ENCODE measurements around the gene PKNOX1. TPM values are rescaled to one million over a fixed set of nuclear protein-coding genes. Genes with fewer than 3 reads are reported as not detected.
"Not testable (repeated sequence)": the region's sequence is repeated elsewhere in the genome, so short reads cannot be mapped to it uniquely, and the experiment has no call there.

Gene PKNOX1
- total RNA-seq = 10 to 100 TPM in 1 of 2 donors, 1 to 10 TPM in 1; 6.5 to 27.7 TPM

GRCh38 chr21:42973991-42974831 lies at the start of gene PKNOX1:
TSS of gene PKNOX1 (plus strand) at chr21:42974562. CDS start at chr21:43004382, 29,820 bp downstream.
- no peaks in the 10 kb centered on the region for H3K27me3 ChIP-seq (replicated peaks; ENCODE audit: insufficient read depth)
- H3K36me3 ChIP-seq = no peaks in the 10 kb centered on the region
- peaks cover 7 to 19% of the 10 kb centered on the region in 2 donors for H3K4me1 ChIP-seq (ENCODE audit: control insufficient read depth in 1 of 2, low read depth in 2 of 2)
- H3K27ac ChIP-seq = peak within 1 kb of the TSS; percentile 97 to 99
- no peaks in the 10 kb centered on the region for H3K9me3 ChIP-seq
- peak; percentile 97 for DNase-seq (ENCODE audit: low spot score)
- no peak for TF ChIP-seq CTCF (IDR thresholded peaks at IDR 0.05)
- ATAC-seq (ENCODE audit: insufficient number of reproducible peaks, low FRiP score, low read depth) = peak; percentile 95
- H3K4me3 ChIP-seq = peak within 1 kb of the TSS; percentile 95

- no peak for TF ChIP-seq CTCF (IDR thresholded peaks at IDR 0.05)
- Histone ChIP-seq H3K27ac (no peak within 1 kb of the TSS), H3K4me3 (no peak within 1 kb of the TSS), H3K9me3 (no peaks in the 10 kb centered on the region), H3K36me3 (no peaks in the 10 kb centered on the region), H3K27me3 (replicated peaks; ENCODE audit: insufficient read depth) (no peaks in the 10 kb centered on the region), H3K4me1 (ENCODE audit: control insufficient read depth in 1 of 2, low read depth in 2 of 2) (peaks cover 0 to 4% of the 10 kb centered on the region in 2 donors)
- ATAC-seq (ENCODE audit: insufficient number of reproducible peaks, low FRiP score, low read depth) (no peak), DNase-seq (ENCODE audit: low spot score) (no peak)
These were observed 49.0 kb upstream of the PKNOX1 start, which contains the start of gene ERVH48-1 for GRCh38 chr21:42925114-42925926. TSS of gene ERVH48-1 (minus strand) at chr21:42925630. CDS start at chr21:42919006, 6,624 bp downstream.

GRCh38 chr21:42927474-42928200 lies 46.7 kb upstream of the PKNOX1 start:
- ATAC-seq (ENCODE audit: insufficient number of reproducible peaks, low FRiP score, low read depth); H3K4me3 ChIP-seq; H3K27ac ChIP-seq; H3K27me3 ChIP-seq (replicated peaks; ENCODE audit: insufficient read depth); DNase-seq (ENCODE audit: low spot score); H3K4me1 ChIP-seq (ENCODE audit: control insufficient read depth in 1 of 2, low read depth in 2 of 2); H3K9me3 ChIP-seq; H3K36me3 ChIP-seq: not testable (repeated sequence)

GRCh38 chr21:42929969-42930368 lies 44.4 kb upstream of the PKNOX1 start:
- no peak for DNase-seq (ENCODE audit: low spot score)
- Histone ChIP-seq H3K27ac (no peak overlapping the region), H3K27me3 (replicated peaks; ENCODE audit: insufficient read depth) (no peaks in the 10 kb centered on the region), H3K4me1 (ENCODE audit: control insufficient read depth in 1 of 2, low read depth in 2 of 2) (no peaks in the 10 kb centered on the region), H3K9me3 (no peaks in the 10 kb centered on the region), H3K4me3 (no peak overlapping the region), H3K36me3 (no peaks in the 10 kb centered on the region)
- no peak for TF ChIP-seq CTCF (IDR thresholded peaks at IDR 0.05)
- no peak for ATAC-seq (ENCODE audit: insufficient number of reproducible peaks, low FRiP score, low read depth)

GRCh38 chr21:42931560-42932235 lies 42.7 kb upstream of the PKNOX1 start:
- ATAC-seq (ENCODE audit: insufficient number of reproducible peaks, low FRiP score, low read depth) (no peak), DNase-seq (ENCODE audit: low spot score) (no peak)
- Histone ChIP-seq H3K4me1 (ENCODE audit: control insufficient read depth in 1 of 2, low read depth in 2 of 2) (no peaks in the 10 kb centered on the region), H3K36me3 (no peaks in the 10 kb centered on the region), H3K27ac (no peak overlapping the region), H3K4me3 (no peak overlapping the region), H3K9me3 (no peaks in the 10 kb centered on the region), H3K27me3 (replicated peaks; ENCODE audit: insufficient read depth) (no peaks in the 10 kb centered on the region)
- TF ChIP-seq CTCF (IDR thresholded peaks at IDR 0.05) = no peak

- not testable (repeated sequence) for DNase-seq (ENCODE audit: low spot score); H3K36me3 ChIP-seq; H3K27ac ChIP-seq; H3K4me3 ChIP-seq; ATAC-seq (ENCODE audit: insufficient number of reproducible peaks, low FRiP score, low read depth); H3K9me3 ChIP-seq; H3K4me1 ChIP-seq (ENCODE audit: control insufficient read depth in 1 of 2, low read depth in 2 of 2); H3K27me3 ChIP-seq (replicated peaks; ENCODE audit: insufficient read depth)
These were observed 41.8 kb upstream of the PKNOX1 start for GRCh38 chr21:42932378-42933136.
